ENCODE data around the gene FOXO6. TPM values are rescaled to one million over a fixed set of nuclear protein-coding genes. Genes with fewer than 3 reads are reported as not detected.

FOXO6 gene
- polyA plus RNA-seq, 1 of the 3 experiments (the other 2 are of a cell fraction) = 0.35 TPM

DNA sequence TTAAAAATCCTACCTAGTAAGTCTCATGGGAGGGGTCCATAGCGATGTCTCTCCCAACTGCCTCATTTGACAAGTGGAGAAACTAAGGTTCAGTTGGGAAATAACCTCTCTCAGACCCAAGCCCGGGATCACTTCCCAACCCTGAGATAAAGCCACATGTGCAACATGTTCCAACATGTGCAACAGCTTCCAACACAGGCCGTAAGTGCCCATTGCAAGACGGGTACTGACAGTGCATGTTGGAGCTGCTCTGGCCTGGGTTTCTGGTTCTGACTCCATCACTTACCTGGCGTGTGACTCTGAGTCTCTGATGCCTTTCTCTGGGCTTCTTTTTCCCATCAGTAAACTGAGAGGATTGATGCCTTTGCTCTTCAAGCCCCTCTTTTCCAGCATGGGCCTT lies 38.0 kb upstream of the FOXO6 start:
- no peak overlapping the region for H3K27ac ChIP-seq (ENCODE audit: low read depth in 2 of 2, low read length in 1 of 2)
- no peaks in the 10 kb centered on the region for H3K79me2 ChIP-seq (ENCODE audit: insufficient read depth)
- DNase-seq = no peak
- H3K4me3 ChIP-seq (ENCODE audit: low read depth in 2 of 2, low read length in 1 of 2) = no peak overlapping the region
- no peaks in the 10 kb centered on the region for H3K36me3 ChIP-seq (replicated peaks in 1 of 2; ENCODE audit: control insufficient read depth in 1 of 2, insufficient read depth in 2 of 2, low read length in 1 of 2)
- peaks cover 0 to 17% of the 10 kb centered on the region in 2 experiments; a peak in 1 of 4 replicates for H3K4me1 ChIP-seq (ENCODE audit: control insufficient read depth in 1 of 2, insufficient read depth in 2 of 2, low read depth in 1 of 2, low read length in 1 of 2)
- no peak overlapping the region for H2AFZ ChIP-seq (ENCODE audit: low read depth)
- CTCF ChIA-PET = interaction anchor here (0.6 to 8.9 kb wide), 14 partner anchors 10 to 193 kb away, joined by 3 to 109 read pairs (median 4); partner anchors contain the start of gene FOXO6
- no peak overlapping the region for H3K4me2 ChIP-seq
- no peaks in the 10 kb centered on the region for H4K20me1 ChIP-seq (ENCODE audit: insufficient read depth)
- POLR2A ChIA-PET = no interaction called here
- H3K27me3 ChIP-seq (ENCODE audit: insufficient read depth) = no peaks in the 10 kb centered on the region
- H3K9ac ChIP-seq = no peak overlapping the region
- H3F3A ChIP-seq (replicated peaks; ENCODE audit: insufficient read depth) = peaks cover 3% of the 10 kb centered on the region
- no peaks in the 10 kb centered on the region for H3K9me2 ChIP-seq
- TF ChIP-seq, protein P1, sequence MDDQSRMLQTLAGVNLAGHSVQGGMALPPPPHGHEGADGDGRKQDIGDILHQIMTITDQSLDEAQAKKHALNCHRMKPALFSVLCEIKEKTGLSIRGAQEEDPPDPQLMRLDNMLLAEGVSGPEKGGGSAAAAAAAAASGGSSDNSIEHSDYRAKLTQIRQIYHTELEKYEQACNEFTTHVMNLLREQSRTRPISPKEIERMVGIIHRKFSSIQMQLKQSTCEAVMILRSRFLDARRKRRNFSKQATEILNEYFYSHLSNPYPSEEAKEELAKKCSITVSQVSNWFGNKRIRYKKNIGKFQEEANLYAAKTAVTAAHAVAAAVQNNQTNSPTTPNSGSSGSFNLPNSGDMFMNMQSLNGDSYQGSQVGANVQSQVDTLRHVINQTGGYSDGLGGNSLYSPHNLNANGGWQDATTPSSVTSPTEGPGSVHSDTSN (IDR thresholded peaks at IDR 0.05) = no peak
- TF ChIP-seq TCF12 (IDR thresholded peaks at IDR 0.05) (no peak), NFIC (IDR thresholded peaks at IDR 0.05; ENCODE audit: borderline replicate concordance) (no peak), REST (IDR thresholded peaks at IDR 0.05; ENCODE audit: low read depth, low read length) (no peak), GATA2 (CRISPR knock-in tag; IDR thresholded peaks at IDR 0.05) (no peak), CHD2 (IDR thresholded peaks at IDR 0.05; ENCODE audit: low read length, partially characterized antibody) (no peak), USF2 (IDR thresholded peaks at IDR 0.05; ENCODE audit: borderline replicate concordance, low read depth, low read length) (no peak), FOSL2 (IDR thresholded peaks at IDR 0.05; ENCODE audit: borderline replicate concordance, low read depth) (no peak), RFX5 (IDR thresholded peaks at IDR 0.05; ENCODE audit: low read length) (no peak), SIN3A (IDR thresholded peaks at IDR 0.05; ENCODE audit: borderline replicate concordance, low read depth, low read length) (no peak)
- TF ChIP-seq, protein P2, sequence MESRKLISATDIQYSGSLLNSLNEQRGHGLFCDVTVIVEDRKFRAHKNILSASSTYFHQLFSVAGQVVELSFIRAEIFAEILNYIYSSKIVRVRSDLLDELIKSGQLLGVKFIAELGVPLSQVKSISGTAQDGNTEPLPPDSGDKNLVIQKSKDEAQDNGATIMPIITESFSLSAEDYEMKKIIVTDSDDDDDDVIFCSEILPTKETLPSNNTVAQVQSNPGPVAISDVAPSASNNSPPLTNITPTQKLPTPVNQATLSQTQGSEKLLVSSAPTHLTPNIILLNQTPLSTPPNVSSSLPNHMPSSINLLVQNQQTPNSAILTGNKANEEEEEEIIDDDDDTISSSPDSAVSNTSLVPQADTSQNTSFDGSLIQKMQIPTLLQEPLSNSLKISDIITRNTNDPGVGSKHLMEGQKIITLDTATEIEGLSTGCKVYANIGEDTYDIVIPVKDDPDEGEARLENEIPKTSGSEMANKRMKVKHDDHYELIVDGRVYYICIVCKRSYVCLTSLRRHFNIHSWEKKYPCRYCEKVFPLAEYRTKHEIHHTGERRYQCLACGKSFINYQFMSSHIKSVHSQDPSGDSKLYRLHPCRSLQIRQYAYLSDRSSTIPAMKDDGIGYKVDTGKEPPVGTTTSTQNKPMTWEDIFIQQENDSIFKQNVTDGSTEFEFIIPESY (IDR thresholded peaks at IDR 0.05; ENCODE audit: borderline replicate concordance, low read depth) = no peak
- no peaks in the 10 kb centered on the region for H3K9me3 ChIP-seq
- 94% methylated on average over 5 of the region's 5 CpGs for WGBS (ENCODE audit: low lambda C conversion rate)
